Measurements from ENCODE around the gene ATG10.
"Not testable (repeated sequence)": the region's sequence is repeated elsewhere in the genome, so short reads cannot be mapped to it uniquely, and the experiment has no call there.

ATG10 gene

GRCh38 chr5:82115858-82116257 is 144.0 kb downstream of the ATG10 start:
- DNase-seq (ENCODE audit: low read depth in 2 of 3, low spot score in 2 of 3): no peak

DNA sequence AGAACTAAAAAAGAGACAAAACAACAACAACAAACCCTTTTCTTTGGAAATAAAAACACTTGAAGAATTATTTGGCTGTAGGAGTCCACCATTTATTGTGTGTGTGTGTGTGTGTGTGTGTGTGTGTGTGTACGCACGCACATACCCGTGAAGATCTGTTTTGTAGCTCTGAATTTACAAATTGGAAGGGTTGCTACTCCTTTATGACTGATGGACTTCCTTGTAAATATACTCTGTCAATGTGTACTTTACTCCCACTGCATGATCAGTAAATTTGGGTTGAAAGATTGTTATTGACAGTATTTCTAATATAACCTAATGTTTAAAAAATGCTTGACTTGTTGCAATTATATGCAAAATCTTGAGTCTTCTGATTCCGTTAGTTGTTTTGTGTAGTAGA is 148.1 kb downstream of the ATG10 start:
- DNase-seq (ENCODE audit: low read depth in 2 of 3, low spot score in 2 of 3): no peak

GRCh38 chr5:82129723-82130285 is 158.0 kb downstream of the ATG10 start:
- no peak for DNase-seq (ENCODE audit: low read depth in 2 of 3, low spot score in 2 of 3)

- no peak for DNase-seq (ENCODE audit: low read depth in 2 of 3, low spot score in 2 of 3)
Observed at GRCh38 chr5:82130602-82131001, 158.8 kb downstream of the ATG10 start.

DNA sequence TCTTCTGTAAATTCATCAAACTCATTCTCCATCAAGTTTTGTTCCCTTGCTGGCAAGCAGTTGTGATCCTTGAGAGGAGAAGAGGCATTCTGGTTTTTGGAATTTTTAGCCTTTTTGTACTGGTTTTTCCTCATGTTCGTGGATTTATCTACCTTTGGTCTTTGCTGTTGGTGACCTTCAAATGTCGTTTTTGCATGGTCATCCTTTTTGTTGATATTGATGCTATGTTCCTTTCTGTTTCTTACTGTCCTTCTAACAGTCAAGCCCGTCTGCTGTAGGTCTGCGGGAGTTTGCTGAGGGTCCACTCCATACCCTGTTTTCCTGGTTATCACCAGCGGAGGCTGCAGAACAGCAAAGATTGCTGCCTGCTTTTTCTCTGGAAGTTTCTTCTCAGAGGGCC is 165.4 kb downstream of the ATG10 start:
- DNase-seq (ENCODE audit: low read depth in 2 of 3, low spot score in 2 of 3): no peak

GRCh38 chr5:82139837-82140236 is 168.0 kb downstream of the ATG10 start:
- DNase-seq (ENCODE audit: low read depth in 2 of 3, low spot score in 2 of 3): not testable (repeated sequence)

- DNase-seq (ENCODE audit: low read depth in 2 of 3, low spot score in 2 of 3): no peak
Observed at GRCh38 chr5:82142217-82142841, 170.5 kb downstream of the ATG10 start.

GRCh38 chr5:82142928-82143577 is 171.2 kb downstream of the ATG10 start:
- no peak for DNase-seq (ENCODE audit: low read depth in 2 of 3, low spot score in 2 of 3)

- DNase-seq (ENCODE audit: low read depth in 2 of 3, low spot score in 2 of 3): no peak
Observed at GRCh38 chr5:82147860-82148573, 176.2 kb downstream of the ATG10 start.

- no peak for DNase-seq (ENCODE audit: low read depth in 2 of 3, low spot score in 2 of 3)
Observed at GRCh38 chr5:82149434-82149833, 177.6 kb downstream of the ATG10 start.

- DNase-seq (ENCODE audit: low read depth in 2 of 3, low spot score in 2 of 3): no peak
Observed at GRCh38 chr5:82150559-82150958, 178.7 kb downstream of the ATG10 start.

GRCh38 chr5:82151204-82151603 is 179.4 kb downstream of the ATG10 start:
- DNase-seq (ENCODE audit: low read depth in 2 of 3, low spot score in 2 of 3): no peak

- no peak for DNase-seq (ENCODE audit: low read depth in 2 of 3, low spot score in 2 of 3)
Observed at GRCh38 chr5:82151662-82152061, 179.8 kb downstream of the ATG10 start.

DNA sequence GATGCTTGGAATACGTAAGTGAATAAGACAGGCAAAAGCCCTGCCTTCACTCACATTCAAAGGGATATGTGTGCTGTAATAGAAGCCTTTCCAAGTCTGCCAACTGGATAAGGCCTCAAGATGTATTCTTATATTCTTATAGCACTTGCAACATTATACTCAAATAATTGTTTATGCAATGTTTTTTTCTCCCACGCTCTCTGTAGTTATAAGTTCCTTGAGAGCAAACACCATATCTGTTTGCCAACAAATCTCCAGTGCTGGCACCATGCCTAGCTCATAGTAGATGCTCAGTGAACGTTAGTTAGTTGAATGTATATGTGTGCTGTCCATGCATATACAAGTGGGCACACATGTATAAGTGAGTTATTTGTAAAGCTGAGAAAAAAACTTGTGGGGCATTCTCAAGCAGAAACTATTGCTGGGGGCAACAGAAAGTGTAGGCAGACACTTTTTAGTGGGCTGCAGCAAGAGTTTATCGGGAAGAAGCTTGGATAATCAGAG is 181.2 kb downstream of the ATG10 start:
- DNase-seq (ENCODE audit: low read depth in 2 of 3, low spot score in 2 of 3): no peak

- no peak for DNase-seq (ENCODE audit: low read depth in 2 of 3, low spot score in 2 of 3)
Observed at GRCh38 chr5:82154776-82155175, 183.0 kb downstream of the ATG10 start.

DNA sequence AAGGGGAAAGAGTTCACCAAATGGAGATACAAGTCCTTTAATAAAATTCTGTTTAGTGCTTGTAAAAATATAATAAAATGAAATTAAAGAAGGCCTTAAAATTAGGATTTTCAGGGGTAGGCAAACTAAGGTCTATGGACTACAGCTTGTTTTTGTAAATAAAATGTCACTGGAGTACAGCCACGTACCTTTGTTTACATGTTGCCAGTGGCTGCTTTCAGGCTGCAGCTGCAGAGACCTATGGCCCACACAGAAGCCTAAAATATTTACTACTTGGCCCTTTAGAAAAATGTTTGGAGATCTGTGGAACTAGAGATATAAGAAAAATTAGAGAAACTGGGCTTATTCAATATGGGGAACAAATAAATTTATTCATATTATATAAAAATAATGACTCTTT is 183.5 kb downstream of the ATG10 start:
- DNase-seq (ENCODE audit: low read depth in 2 of 3, low spot score in 2 of 3): no peak

DNA sequence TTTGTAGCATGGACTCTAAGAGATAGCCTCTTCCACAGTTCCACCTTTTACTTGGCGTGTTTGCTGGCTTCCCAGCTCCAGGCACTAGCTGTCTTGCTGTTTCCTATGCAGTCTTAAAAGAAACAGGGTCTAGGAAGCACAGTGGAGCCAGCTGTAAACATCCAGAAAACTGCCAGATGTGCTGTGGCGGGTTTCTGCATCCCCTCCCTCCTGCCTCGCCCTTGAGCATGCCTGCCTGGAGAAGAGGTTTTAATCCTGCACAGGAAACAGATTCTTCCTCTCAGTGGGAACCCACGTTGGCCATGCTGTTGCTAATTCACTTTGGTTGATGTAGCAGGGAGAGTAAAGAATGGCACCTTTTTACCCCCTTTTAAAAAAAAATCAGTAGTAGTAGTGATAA is 185.1 kb downstream of the ATG10 start:
- no peak for DNase-seq (ENCODE audit: low read depth in 2 of 3, low spot score in 2 of 3)

DNA sequence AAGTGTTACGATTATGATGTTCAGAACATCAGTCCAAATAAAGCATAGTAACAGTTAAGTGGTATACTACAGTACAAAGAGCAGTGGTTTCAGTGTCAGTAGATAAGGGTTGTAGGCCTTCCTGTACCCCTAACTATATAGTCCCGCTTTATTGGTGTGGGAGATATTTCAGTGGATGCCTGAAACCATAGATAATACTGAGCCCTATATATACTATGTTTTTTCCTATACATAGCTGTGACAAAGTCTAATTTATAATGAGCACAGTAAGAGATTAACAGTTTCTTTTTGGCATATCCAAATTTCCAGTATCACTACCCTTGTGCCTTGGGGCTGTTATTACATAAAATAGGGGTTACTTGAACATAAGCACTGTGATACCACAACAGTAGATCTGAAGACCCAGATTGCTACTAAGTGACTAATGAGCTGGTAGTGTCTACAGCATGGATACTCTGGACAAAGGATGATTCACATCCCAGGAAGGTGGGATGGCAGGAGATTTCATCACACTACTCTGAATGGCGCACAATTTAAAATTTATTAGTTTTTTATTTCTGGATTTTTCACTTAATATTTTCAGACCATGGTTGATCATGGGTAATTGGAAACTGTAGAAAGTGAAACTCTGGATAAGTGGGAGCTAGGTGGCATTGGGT is 187.1 kb downstream of the ATG10 start:
- no peak for DNase-seq (ENCODE audit: low read depth in 2 of 3, low spot score in 2 of 3)

GRCh38 chr5:82160948-82161347 is 189.1 kb downstream of the ATG10 start:
- DNase-seq (ENCODE audit: low read depth in 2 of 3, low spot score in 2 of 3): no peak

- no peak for DNase-seq (ENCODE audit: low read depth in 2 of 3, low spot score in 2 of 3)
Observed at GRCh38 chr5:82162573-82162972, 190.8 kb downstream of the ATG10 start.

- no peak for DNase-seq (ENCODE audit: low read depth in 2 of 3, low spot score in 2 of 3)
Observed at GRCh38 chr5:82163452-82164175, 191.8 kb downstream of the ATG10 start.
